CD4-positive, alpha-beta T cell treated with Interleukin-17A for 4 hours (primary cell): ENCODE measurements around the gene PNMA8C.

Experiments
- DNase-seq: peaks from one replicate; pipeline ENCODE4 v3.0.0-alpha.2; 2020; ENCODE audit warnings: mixed read lengths

PNMA8C gene

DNA sequence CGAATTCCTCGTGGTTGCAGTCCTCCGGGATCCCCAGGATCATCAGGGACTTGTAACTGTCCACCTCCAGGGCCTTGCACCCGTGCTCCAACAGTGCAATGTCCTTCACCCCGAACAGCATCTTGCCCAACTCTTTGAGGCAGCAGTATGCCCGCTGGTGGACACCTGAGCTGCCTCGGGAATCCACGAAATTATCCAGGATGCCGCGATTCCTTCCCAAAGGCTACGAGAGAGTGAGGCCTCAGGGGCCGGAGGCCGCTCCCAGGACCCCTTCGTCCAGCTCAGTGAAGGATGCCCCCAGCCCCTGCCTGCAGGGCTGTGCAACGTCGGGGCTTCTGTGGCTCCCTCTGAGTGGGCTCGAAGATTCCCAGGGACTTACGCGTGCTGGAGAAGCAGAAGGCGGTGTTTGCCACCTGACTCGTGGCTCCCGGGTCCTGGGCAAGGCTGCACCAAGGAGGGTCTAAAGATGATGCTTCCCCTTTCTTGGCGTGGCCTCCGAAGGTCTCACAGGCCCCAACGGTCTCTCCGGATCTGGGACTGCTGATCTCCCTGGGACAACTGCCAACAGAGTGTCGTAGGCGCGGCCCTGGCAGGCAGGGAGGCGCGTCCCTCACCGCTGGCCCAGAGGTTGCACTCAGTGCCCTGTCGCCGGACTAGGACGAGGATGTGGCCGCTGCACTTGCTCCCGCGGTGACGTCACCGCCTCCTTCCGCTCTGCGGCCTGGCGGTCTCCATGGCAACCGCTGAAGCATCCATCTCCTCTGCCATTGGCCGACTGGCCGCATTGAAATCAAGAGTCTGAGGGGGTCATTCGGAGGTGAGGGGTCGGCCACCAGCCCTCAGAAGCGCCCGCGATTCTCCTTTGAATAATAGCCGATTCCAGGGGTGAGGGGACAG, at the start of gene PNMA8C:
TSS of gene PNMA8C (minus strand) at position 698 of the 897 bp plus-strand sequence. CDS start at position 121, 577 bp downstream.
- peak; percentile 65 for DNase-seq

GRCh38 chr19:46475986-46476385, 47.2 kb upstream of the PNMA8C start:
- DNase-seq = no peak

- DNase-seq = no peak
These were observed 45.5 kb upstream of the PNMA8C start for GRCh38 chr19:46474211-46474610.

DNA sequence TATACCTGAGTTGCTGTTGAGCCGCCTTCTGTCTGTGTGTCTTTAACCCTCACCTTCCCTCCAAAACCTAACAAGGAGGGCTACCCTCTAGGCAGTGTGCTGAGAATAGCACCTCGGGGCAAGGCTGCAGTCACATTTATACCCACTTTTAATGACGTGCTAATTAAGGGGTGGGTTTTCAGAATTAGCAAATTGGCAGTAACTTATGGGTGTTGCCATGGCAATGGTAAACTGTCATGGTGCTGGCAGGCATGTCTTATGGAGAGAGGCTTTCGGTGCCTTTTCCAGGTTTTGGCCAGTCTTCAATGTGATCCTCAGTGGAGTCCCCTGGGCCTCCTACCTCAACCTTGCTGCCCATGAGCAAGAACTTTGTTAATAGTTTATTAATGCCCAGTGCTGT, 43.9 kb upstream of the PNMA8C start:
- DNase-seq = no peak

DNA sequence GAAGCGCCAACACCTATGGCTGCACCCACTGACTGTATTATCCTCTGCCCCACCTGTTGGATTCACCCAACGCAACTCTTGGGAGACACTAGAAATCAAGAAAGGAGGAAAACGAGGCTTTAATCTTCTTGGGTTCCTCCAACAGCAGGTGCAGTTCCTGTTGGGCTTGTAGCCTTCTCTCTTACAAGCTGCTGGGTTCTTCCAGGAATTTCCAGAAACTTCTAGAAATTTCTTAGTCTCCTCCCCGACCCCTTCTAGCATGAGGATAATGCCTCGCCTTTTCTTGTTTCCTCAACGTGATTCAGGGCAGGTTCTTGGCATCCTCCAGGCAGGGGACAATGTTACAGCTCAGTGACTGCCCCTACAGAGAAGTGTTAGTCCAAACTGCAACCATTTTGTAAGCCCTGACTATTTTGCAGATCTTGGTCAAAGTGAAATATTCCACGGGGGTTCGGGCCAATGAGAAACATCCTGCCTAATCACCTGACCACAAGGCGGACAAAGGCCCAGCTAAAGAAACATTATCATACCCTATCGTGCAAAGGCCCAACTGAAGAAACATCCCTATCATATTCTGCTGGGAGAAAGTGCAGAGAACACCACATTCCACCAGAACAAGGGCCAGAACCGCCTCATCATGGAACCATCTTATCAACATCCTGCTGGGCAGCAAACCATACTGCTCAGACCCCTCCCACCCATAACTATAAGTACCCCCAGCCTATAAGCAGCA, 43.2 kb upstream of the PNMA8C start:
- DNase-seq = no peak

DNA sequence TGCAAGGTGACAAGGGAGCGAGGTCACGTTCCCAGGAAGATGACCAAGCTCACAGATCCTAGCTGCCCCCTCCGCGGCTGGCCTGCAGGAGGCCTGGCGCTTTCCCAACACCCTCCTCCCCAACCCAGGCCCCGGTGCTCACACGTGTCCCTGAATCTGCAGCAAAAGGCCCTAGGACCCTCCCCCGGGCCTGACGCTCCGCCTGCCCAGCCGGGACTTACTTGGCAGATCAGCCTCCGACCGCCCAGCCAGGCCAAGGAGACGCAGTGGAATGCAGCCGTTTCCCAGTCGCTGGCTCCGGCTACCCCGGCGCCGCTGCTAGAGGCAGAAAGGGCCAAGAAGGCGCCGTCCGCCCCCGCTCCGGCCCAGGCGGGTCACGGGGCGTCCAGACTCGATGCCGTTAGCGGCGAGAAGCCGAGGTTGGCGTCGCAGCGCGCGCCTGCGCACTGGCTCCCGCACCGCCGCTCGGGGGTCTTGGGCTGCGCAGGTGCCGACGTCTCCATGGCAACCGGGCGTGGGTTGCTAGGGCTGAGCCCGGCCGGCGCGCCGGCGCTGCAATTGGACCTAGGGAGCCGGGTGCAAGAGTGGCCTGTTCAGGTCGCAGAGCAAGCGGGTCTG, 42.5 kb upstream of the PNMA8C start, which contains the start of gene PNMA8A:
TSS of gene PNMA8A (minus strand) at position 448 of the 618 bp plus-strand sequence. CDS start 528 bp downstream, outside the sequence.
- DNase-seq = peak; percentile 22

DNA sequence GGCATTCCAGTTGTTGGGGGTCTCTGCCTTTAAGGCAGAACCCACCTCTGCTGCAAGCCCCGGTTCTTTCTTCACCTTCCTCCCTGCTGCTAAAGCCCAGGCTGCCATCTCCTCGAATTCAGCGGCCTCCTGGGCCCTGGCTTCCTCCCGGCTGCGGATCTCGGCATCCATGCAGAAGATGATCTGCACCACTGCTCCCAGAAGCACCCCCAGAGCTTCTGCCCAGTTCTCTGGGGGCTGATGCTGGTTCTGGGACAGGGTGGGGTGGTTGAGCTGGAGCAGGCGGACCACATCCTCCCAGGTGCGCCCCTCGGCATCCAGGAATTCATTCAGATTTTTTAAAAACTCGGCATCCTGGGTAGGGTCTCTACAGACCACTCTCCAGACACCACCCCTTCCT, 41.6 kb upstream of the PNMA8C start:
- no peak for DNase-seq

DNA sequence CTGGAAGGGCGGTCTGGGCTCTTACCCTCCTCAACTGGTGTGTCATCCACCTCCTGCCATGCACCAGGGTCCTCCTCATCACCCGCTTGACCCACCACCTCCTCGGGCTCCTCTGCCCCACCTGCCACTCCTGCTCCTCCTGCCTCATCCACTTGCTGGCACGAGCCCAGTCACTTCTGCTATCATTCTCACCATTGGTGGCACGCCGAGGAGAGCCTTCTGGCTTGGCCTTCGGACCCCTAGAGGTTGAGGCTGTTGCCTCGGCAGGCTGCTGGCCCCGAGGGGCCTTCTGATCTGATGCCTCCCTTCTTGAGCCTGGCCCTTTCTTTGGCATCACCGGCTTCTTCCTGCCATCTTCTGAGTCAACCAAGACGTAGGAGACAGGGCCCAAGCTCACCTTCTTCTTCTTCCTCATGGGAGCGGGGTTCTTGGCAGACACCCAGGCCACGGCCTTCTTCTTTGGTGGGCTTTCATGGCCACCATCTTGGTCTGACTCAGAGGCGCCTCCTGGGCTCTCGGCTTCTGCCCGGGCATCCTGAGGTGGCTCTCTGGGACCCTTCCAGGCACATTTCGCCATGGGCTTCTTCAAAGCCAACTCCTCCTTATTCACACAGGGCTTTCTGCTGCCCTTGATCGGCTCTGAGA, 40.9 kb upstream of the PNMA8C start:
- no peak for DNase-seq

DNA sequence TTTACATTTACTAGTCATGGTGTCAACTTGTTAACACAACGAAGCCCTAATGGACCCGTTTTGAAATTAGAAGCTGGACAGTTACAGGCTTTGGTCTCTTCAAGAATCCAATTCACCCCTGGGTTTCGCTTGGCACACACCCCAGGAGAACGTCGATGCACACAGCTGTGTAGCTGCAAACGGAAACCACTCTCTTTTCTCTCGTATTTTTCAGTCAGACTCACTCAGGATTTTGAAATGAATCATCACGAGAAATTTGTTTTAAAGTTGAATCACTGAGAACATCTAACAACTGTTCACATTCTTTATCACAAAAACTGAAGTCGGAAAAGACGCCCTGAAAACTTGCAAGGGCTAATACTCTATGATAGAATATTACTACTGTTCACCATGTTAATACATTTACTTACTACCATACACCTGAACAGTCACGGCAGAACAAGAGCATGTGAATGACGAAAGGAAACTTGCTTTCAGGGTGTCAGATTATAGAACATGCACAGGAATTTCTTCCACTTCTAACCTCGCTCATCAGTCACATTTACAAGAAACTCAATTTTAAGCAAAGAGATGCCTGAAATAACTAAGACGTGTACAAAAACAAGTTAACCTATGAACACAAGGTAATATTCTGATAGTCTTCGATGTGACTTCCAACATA, 37.9 kb upstream of the PNMA8C start:
- DNase-seq = no peak

DNA sequence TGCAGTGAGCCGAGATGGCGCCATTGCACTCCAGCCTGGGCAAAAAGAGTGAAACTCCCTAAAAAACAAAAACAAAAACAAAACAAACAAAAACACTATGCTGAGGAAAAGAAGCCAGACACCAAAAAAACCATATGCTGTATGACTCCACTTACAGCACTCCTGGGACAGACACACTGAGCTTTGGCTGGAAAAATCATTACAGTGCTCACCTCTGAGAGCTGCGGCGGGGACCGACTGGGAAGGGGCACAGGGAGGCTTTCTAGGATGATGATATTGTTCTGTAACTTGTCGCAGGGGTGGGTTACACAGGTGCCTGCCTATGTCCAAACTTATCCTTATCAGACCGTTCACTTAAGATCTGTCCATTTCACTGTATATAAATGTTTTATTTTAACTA, 34.8 kb upstream of the PNMA8C start:
- no peak for DNase-seq

- no peak for DNase-seq
These were observed 32.8 kb upstream of the PNMA8C start for GRCh38 chr19:46461537-46461936.

GRCh38 chr19:46460981-46461380, 32.2 kb upstream of the PNMA8C start:
- DNase-seq = no peak

GRCh38 chr19:46460055-46460454, 31.3 kb upstream of the PNMA8C start:
- no peak for DNase-seq

- DNase-seq = no peak
These were observed 28.2 kb upstream of the PNMA8C start for GRCh38 chr19:46456930-46457329.

DNA sequence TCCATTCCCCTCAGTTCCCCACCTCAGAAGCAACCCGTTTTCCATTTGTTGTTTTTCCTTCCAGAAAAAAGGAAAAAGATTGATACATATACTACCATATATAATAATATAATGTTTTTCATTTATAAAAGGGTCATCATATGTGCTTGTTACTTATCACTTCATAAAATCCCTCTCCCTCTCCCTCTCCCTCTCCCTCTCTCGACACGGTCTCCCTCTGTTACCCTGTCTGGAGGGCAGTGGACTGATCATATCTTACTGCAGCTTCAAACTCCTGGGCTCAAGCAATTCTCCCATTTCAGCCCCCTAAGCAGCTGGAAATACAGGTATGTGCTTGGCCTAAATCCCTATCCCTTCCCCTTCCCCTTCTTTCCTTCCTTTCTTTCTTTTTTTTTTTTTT, 25.5 kb upstream of the PNMA8C start:
- DNase-seq = no peak

DNA sequence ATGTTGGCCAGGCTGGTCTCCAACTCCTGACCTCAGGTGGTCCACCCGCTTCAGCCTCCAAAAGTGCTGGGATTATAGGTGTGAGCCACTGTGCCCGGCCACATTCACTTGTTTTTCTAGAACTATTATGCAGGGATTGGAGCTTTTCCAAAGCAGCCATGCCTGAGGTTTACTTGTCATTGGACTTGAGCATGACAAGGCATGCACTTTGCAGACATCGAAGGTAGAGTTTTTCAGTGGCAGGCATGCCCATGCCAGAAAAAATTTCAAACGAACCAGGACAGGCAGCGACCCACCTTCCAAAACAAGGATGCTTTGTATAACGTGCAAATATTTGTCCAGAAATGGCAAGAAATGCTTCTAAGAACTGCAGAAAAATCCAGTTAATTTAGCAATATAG, 24.9 kb upstream of the PNMA8C start:
- no peak for DNase-seq

- DNase-seq = no peak
These were observed 23.4 kb upstream of the PNMA8C start for GRCh38 chr19:46452186-46452585.

GRCh38 chr19:46451352-46451751, 22.6 kb upstream of the PNMA8C start:
- DNase-seq = no peak

GRCh38 chr19:46450737-46451136, 22.0 kb upstream of the PNMA8C start:
- no peak for DNase-seq

DNA sequence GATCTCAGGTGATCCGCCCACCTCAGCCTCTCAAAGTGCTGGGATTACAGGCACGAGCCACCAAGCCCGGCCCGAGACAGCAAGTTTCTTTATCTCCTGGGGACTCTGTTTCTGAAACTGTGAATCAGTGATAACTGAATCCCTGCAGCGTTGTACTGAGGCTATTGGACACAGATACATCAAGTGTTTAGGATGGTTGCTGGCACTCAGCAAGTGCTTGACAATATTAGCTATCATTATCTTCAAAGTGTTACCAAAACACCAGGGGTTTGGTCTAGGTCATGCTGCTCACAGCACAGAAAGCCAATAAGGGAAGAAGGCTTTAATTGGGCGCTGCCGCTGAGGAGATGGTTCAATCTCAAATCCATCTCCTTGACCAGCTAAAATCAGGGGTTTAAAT, 20.5 kb upstream of the PNMA8C start:
- DNase-seq = no peak

GRCh38 chr19:46448601-46449000, 19.9 kb upstream of the PNMA8C start:
- DNase-seq = no peak

GRCh38 chr19:46447824-46448223, 19.1 kb upstream of the PNMA8C start:
- no peak for DNase-seq
